T-helper 2 cell treated with Interferon-gamma antibody and Interleukin-4, amounts not matched to agents 5 μg/mL and 100 μg/mL, for 36 hours (primary cell): ENCODE data around the gene IGFL1.
A peak's percentile ranks its signal among the peaks of the same experiment; 100 is the strongest.
"Not testable (repeated sequence)": the region's sequence is repeated elsewhere in the genome, so short reads cannot be mapped to it uniquely, and the experiment has no call there.

Source experiments
- DNase-seq: peaks from one replicate; pipeline ENCODE4 v3.0.0; 2021; ENCODE audit warnings: low spot score
- H3K27ac Mint-ChIP-seq: one replicate; pipeline ENCODE4 v1.8.0; 2021; ENCODE audit warnings: mild to moderate bottlenecking, mixed read lengths
- H3K27me3 Mint-ChIP-seq: one replicate; pipeline ENCODE4 v1.8.0; 2021; ENCODE audit warnings: low read depth, mixed read lengths
- H3K36me3 Mint-ChIP-seq: one replicate; pipeline ENCODE4 v1.8.0; 2021; ENCODE audit warnings: low read depth, mixed read lengths
- H3K4me1 Mint-ChIP-seq: one replicate; pipeline ENCODE4 v1.8.0; 2021; ENCODE audit warnings: low read depth, mixed read lengths
- H3K4me3 Mint-ChIP-seq: one replicate; pipeline ENCODE4 v1.8.0; 2022; ENCODE audit warnings: mild to moderate bottlenecking, moderate library complexity, mixed read lengths
- H3K9me3 Mint-ChIP-seq: one replicate; pipeline ENCODE4 v1.8.0; 2021; ENCODE audit warnings: mixed read lengths

IGFL1 gene

DNA sequence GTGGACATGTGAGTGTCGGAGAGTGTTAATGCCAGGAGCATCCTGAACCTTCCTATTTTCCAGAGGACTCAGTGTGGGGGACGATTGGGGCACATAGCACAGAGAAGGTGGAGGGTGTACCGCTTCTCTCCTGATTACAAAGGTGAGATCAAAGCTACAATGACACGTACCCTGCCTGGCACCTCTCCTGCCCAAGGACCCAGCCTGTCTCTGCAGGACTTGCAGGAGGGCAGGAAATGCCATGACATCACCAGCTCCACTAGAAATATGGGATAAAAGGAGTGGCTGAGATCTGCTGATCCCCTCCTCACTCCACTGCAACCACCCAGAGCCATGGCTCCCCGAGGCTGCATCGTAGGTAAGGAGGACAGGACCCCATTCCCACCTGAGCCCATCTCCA is at the start of gene IGFL1:
Gene IGFL1, plus strand, starts transcription at position 301 of the 400 bp plus-strand sequence. Its CDS starts 33 bp downstream, at position 334.
- Mint-ChIP-seq H3K27me3 (peaks cover 14% of the 10 kb centered on the region), H3K4me1 (no peaks in the 10 kb centered on the region), H3K9me3 (no peaks in the 10 kb centered on the region), H3K4me3 (no peak within 1 kb of the TSS), H3K36me3 (no peaks in the 10 kb centered on the region), H3K27ac (no peak within 1 kb of the TSS)
- no peak for DNase-seq

DNA sequence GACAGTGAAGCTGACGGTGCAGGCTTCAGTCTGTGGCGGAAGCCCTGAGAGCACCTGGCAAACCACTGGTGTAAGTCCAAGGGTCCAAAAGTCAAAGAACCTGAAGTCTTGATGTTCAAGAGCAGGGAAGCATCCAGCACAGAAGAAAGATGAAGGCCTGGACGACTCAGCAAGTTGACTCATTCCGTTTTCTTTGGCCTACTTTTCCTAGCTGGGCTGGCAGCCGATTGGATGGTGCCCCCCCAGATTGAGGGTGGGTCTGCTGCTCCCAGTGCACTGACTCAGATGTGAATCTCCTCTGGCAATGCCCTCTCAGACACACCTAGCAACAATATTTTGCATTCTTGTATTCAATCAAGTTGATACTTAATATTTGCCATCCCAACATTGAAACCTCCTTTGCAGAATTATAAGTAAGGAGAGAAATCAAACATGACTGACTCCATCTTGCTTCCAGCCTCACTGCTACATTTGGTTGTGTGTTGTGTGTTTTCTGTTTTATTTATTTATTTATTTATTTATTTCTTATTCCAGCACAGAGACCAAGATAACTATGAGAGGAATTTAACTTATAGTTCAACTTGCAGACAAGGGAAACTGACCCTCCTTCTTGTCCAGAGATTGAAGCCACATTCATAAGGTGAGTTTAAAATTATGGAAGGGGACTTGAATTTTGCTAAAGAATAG is 48.7 kb upstream of the IGFL1 start:
- no peaks in the 10 kb centered on the region for H3K36me3 Mint-ChIP-seq
- H3K4me1 Mint-ChIP-seq: peaks cover 20% of the 10 kb centered on the region
- peaks cover 26% of the 10 kb centered on the region for H3K27me3 Mint-ChIP-seq
- no peak overlapping the region for H3K4me3 Mint-ChIP-seq
- H3K27ac Mint-ChIP-seq: no peak overlapping the region
- no peak for DNase-seq
- no peaks in the 10 kb centered on the region for H3K9me3 Mint-ChIP-seq

DNA sequence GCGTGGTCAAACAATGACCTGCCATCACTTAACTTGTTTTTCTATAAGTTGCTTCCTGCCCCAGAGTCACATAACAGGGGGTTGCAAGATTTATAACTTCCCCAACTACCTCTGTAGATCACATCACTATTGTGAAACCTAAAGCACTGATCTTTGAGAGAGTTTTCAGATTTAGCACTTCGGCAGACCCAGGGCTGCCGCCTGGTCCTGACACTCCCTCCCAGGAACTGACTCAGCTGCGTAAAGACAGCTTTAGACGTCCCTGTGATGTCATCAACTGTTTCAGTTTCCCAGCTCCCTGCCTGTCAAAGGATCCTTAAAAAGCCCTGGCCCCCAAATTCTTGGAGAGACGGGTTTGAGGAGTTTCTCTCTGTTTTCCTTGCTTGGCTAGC is 48.2 kb upstream of the IGFL1 start:
- Mint-ChIP-seq H3K4me3 (no peak overlapping the region), H3K4me1 (peaks cover 19% of the 10 kb centered on the region), H3K27me3 (peaks cover 26% of the 10 kb centered on the region), H3K36me3 (no peaks in the 10 kb centered on the region), H3K9me3 (no peaks in the 10 kb centered on the region), H3K27ac (no peak overlapping the region)
- DNase-seq: peak; percentile 37

DNA sequence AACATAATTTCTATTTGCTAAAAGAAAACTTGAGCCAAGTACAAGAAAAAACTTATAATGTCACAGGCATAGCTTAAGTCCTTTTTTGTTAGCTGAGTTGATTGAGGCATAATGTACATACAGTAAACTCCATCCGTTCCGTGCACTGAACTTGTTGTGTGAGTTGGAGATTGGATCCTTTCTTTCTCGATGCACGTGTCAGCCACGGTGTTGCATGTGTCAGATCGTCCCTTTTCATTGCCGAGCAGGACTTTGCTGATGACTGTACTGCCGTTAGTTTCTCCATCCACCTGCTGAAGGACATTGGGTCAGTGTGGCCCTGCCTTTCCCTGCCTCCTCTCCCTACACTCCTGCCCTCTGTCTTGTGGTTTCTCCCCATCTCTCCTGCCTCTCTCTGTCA is 47.1 kb upstream of the IGFL1 start:
- H3K4me3 Mint-ChIP-seq: no peak overlapping the region
- no peaks in the 10 kb centered on the region for H3K36me3 Mint-ChIP-seq
- no peak overlapping the region for H3K27ac Mint-ChIP-seq
- DNase-seq: no peak
- peaks cover 19% of the 10 kb centered on the region for H3K4me1 Mint-ChIP-seq
- H3K9me3 Mint-ChIP-seq: no peaks in the 10 kb centered on the region
- peaks cover 24% of the 10 kb centered on the region for H3K27me3 Mint-ChIP-seq

DNA sequence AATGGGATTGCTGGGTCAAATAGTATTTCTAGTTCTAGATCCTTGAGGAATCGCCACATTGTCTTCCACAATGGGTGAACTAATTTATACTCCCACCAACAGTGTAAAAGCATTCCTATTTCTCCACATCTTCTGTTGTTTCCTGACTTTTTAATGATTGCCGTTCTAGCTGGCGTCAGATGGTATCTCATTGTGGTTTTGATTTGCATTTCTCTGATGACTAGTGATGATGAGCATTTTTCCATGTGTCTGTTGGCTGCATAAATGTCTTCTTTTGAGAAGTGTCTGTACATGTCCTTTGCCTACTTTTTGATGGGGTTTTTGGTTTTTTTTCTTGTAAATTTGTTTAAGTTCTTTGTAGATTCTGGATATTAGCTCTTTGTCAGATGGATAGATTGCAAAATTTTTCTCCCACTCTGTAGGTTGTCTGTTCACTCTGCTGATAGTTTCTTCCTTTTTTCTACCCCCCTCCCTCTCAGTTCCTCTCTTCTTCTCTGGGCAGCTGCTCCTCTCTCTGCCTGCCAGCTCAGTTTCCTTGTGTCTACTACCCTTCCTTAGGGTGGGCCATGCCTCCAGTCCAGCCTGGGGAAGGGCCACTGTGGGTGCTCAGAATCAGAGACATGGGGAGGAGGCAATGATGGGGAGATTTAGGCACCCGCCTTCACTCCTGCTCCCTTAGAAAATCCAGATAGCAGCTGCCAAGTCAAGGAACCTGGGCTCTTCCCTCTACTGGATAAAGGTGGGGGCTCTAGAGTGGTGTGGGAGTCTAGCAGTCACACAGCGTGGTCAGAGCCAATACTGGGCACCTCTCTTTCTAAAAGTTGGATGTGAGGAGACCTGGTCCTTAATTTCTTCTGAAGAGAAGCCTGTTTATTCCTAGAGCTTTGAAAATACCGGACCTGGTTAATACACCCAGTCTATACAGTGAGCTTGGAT is 44.5 kb upstream of the IGFL1 start:
- not testable (repeated sequence) for H3K36me3 Mint-ChIP-seq, H3K9me3 Mint-ChIP-seq
- H3K4me1 Mint-ChIP-seq: peaks cover 14% of the 10 kb centered on the region
- peaks cover 30% of the 10 kb centered on the region for H3K27me3 Mint-ChIP-seq
- peak overlapping the region; percentile 32 for H3K4me3 Mint-ChIP-seq
- peak; percentile 14 for DNase-seq
- peak overlapping the region; percentile 80 for H3K27ac Mint-ChIP-seq

DNA sequence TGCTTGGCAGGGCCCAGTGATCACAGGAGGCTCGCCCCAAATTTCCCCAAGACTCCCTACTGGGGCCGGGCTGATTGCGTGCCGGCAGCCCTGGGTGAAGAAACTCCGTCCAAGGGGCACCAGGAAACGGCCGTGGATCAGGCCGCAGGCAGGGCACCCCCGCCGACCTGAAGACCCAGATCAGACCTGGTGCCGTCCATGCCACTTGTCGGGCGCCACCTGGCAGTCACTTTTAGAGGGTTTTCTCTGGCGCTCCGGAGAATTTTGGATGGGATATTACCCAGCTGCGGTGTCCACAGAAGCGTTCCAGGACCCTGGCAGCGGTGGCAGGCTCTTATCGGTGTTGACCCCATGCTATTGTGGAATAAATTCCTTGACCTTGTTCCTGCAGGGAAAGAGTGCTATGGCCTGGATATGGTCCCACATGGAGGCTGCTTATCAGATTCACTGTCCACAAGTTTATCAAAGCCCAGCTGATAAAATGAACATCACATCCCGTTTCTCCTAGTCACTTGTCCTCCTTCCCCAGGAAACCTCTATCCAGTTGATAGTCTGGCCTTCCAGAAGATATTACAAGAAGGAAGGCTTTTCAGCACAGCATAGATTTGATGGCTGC is 43.3 kb upstream of the IGFL1 start:
- H3K4me3 Mint-ChIP-seq: no peak overlapping the region
- peaks cover 14% of the 10 kb centered on the region for H3K4me1 Mint-ChIP-seq
- H3K36me3 Mint-ChIP-seq: no peaks in the 10 kb centered on the region
- H3K27ac Mint-ChIP-seq: no peak overlapping the region
- peaks cover 35% of the 10 kb centered on the region for H3K27me3 Mint-ChIP-seq
- no peaks in the 10 kb centered on the region for H3K9me3 Mint-ChIP-seq
- DNase-seq: no peak

DNA sequence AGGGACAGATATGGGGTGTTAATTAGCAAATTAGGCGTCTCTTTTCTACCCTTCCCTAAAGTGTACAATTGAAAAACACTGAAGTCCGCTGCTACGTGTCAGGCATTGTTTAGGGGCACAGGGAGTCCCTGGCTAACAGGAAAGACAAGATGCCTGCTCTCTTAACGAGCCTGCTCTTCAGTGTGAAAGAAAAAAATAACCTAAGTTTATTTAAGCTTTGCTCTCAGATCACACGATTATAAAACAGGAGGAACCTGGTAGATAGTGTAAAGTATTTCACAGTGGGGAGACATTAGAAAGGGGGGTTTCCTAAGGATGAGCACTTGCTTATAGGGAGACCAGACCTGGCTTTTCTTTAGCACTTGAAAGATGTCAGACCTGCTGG is 42.8 kb upstream of the IGFL1 start:
- Mint-ChIP-seq H3K4me1 (peaks cover 9% of the 10 kb centered on the region), H3K27me3 (peaks cover 37% of the 10 kb centered on the region), H3K36me3 (no peaks in the 10 kb centered on the region), H3K4me3 (no peak overlapping the region), H3K27ac (no peak overlapping the region), H3K9me3 (no peaks in the 10 kb centered on the region)
- DNase-seq: no peak

DNA sequence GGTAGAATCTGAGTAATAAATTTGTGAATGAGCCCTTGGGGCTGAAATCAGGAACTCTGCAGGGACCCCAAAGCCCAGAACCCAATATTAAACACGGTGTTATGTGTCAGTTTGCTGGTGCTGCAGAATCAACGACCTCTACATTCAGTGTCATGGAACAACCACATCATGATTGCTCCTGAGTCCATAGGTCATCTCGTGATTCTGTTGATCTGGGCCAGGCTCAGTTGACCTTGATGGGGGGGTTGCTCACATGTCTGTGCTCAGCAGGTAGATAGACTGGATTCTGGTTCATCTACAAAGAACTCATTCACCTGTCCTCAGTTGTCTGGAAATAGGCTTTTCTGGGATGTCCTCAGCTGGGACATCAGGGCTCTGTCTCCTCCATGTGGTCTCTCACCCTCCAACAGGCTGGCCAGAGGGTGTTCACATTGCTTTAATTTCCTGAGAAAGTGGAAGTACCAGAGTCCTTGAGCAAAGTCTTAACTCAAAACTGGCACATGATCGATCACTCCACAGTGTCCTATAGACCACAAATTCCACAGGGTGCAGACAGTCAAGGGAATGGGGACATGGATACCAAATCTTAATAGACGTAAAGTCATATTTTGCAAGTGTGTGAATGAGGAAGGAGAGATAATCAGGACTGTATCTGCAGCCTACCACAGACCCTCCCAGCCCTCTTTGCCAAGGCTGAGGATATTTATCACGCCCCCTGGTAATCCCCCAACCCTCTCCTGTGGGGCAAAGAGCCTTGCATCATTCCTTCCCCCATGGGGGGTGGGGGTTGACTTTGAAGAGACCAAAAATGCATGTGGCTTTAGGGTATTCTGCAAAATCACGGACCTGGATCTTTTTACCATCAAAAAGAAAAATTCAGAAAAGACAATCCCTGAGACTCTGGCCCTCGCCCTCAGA is 39.3 kb upstream of the IGFL1 start:
- H3K4me1 Mint-ChIP-seq: peaks cover 13% of the 10 kb centered on the region
- H3K27ac Mint-ChIP-seq: no peak overlapping the region
- H3K36me3 Mint-ChIP-seq: no peaks in the 10 kb centered on the region
- H3K27me3 Mint-ChIP-seq: peaks cover 26% of the 10 kb centered on the region
- no peak for DNase-seq
- no peaks in the 10 kb centered on the region for H3K9me3 Mint-ChIP-seq
- no peak overlapping the region for H3K4me3 Mint-ChIP-seq

DNA sequence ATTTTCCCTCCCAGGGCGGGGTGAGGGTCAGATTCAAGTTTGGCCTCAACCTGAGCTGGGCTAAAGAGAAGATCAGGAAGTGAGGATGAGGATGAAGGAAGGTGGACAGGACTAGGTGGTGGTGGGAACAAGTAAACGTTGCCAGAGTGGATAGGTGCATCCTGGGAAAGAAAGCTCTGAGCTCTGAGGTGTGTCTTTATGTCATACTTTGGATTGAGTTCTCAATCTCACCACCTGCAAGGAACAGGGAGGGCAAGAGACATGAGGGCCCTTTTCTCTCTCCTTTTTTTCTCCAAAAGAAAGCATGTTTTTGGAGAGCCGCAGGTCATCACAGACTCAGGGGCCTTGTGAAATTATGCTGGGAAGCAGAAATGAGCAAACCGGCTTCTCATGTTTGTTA is 38.2 kb upstream of the IGFL1 start:
- Mint-ChIP-seq H3K27me3 (peaks cover 29% of the 10 kb centered on the region), H3K4me1 (peaks cover 10% of the 10 kb centered on the region), H3K9me3 (no peaks in the 10 kb centered on the region), H3K27ac (no peak overlapping the region), H3K4me3 (no peak overlapping the region), H3K36me3 (no peaks in the 10 kb centered on the region)
- no peak for DNase-seq

DNA sequence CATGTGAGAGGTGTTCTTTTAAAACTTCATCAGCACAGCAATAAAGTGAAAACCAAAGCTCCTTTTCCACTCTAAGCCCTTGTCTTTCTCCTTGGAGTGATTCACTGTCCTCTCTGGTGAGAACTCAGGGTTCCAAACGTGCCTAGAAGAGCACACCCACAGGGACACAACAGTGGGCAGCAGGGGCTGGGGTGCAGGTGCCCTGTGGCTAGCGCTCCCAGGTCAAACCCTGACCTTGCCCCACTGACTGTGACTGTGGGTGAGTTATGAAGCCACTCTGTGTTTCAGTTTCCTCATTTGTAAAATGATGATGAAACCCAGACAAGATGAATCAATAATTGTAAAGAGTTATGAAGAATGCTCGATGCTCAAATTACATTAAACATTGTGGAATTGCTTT is 37.6 kb upstream of the IGFL1 start:
- no peak overlapping the region for H3K27ac Mint-ChIP-seq
- peaks cover 10% of the 10 kb centered on the region for H3K4me1 Mint-ChIP-seq
- no peaks in the 10 kb centered on the region for H3K36me3 Mint-ChIP-seq
- no peaks in the 10 kb centered on the region for H3K9me3 Mint-ChIP-seq
- peaks cover 31% of the 10 kb centered on the region for H3K27me3 Mint-ChIP-seq
- no peak for DNase-seq
- H3K4me3 Mint-ChIP-seq: no peak overlapping the region

DNA sequence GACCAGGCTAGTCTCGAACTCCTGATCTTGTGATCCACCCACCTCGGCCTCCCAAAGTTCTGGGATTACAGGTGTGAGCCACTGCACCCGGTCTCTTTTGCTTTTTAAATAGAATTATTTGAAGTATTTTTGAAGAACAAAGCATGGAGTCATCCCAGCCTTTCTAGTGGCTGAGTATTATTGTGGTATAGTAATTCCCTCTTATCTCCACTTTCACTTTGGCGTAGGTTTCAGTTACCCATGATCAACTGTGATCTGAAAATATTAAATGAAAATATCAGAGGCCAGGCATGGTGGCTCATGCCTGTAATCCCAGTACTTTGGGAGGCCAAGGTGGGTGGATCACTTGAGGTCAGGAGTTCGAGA is 36.9 kb upstream of the IGFL1 start:
- H3K9me3 Mint-ChIP-seq, H3K4me3 Mint-ChIP-seq, DNase-seq, H3K36me3 Mint-ChIP-seq: not testable (repeated sequence)
- Mint-ChIP-seq H3K4me1 (peaks cover 10% of the 10 kb centered on the region), H3K27ac (peak overlapping the region; percentile 89), H3K27me3 (peaks cover 35% of the 10 kb centered on the region)

DNA sequence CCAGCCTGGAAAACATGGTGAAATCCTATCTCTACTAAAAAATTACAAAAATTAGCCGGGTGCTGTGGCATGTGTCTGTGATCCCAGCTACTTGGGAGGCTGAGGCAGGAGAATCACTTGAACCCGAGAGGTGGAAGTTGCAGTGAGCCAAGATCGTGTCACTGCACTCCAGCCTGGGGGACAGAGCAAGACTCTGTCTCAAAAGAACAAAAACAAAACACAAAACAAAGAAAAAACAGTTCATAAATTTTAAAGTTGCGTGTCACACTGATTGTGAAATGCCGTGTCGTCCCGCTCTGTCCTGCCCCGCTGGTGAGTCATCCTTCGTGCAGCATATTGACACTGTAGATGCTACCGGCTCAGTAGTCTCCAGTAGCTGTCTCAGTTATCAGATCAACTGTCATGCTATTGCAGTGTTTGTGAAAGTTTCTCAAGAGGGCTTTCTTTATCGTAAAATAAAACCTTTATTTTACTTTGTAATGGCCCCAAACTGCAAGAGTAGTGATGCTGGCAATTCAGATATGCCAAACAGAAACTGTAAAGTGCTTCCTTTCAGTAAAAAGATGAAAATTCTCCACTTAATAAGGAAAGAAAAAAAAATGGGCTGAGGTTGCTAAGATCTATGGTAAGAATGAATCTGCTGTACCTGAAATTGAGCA is 36.4 kb upstream of the IGFL1 start:
- peak; percentile 60 for DNase-seq

DNA sequence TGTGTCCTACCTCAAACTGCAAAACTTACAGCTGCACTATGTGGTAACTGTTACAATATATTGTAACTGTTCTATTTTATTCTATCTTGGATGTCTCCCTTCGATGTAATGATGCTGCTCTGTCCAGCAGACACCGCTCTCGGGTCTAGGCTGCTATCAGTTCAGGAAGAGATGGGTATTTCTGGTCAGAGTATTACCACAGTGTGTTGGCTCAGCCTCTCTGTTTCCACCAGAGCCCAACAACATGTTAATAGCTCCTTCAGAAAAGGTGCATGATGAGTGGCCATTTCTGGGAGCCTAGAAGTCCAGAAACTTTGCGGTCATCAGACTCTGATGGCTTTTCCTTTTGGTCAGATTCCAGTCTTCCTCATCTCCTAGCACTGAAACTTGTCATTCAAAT is 35.9 kb upstream of the IGFL1 start:
- H3K27ac Mint-ChIP-seq: peak overlapping the region; percentile 89
- H3K4me3 Mint-ChIP-seq: no peak overlapping the region
- peaks cover 10% of the 10 kb centered on the region for H3K4me1 Mint-ChIP-seq
- no peaks in the 10 kb centered on the region for H3K36me3 Mint-ChIP-seq
- H3K9me3 Mint-ChIP-seq: no peaks in the 10 kb centered on the region
- DNase-seq: no peak
- H3K27me3 Mint-ChIP-seq: peaks cover 26% of the 10 kb centered on the region

More for the DNA sequence above, 36.4 kb upstream of the IGFL1 start:
- peaks cover 31% of the 10 kb centered on the region for H3K27me3 Mint-ChIP-seq
- peak overlapping the region; percentile 46 for H3K4me3 Mint-ChIP-seq
- H3K9me3 Mint-ChIP-seq: no peaks in the 10 kb centered on the region
- peaks cover 10% of the 10 kb centered on the region for H3K4me1 Mint-ChIP-seq
- H3K36me3 Mint-ChIP-seq: no peaks in the 10 kb centered on the region
- H3K27ac Mint-ChIP-seq: peak overlapping the region; percentile 89
